ENCODE measurements around the gene TET1.
A peak's percentile ranks its signal among the peaks of the same experiment; 100 is the strongest.
"Not testable (repeated sequence)": the region's sequence is repeated elsewhere in the genome, so short reads cannot be mapped to it uniquely, and the experiment has no call there.

Gene TET1

GRCh38 chr10:68565658-68566057, 5.5 kb downstream of the TET1 start:
- no peak for DNase-seq

DNA sequence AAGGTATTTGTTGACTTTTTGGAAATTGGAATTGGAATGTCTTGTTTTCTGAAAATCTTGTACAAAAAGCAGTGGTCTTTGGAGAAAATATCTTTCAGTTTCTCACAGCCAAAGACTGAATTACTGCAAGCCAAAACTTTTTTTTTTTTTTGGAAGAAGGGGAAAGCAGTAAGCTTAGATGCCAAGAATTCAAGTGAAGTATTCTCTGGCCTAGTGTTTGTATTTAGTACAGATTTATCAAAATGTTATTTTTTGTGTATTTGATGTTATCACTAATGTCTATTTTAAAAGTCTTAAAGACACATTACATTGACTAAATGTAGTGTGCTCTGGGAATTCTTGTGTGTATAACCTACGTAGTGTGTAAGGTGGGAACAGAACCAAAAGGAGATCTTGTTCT, 6.2 kb downstream of the TET1 start:
- DNase-seq: no peak

GRCh38 chr10:68566955-68567354, 6.8 kb downstream of the TET1 start:
- DNase-seq: no peak

DNA sequence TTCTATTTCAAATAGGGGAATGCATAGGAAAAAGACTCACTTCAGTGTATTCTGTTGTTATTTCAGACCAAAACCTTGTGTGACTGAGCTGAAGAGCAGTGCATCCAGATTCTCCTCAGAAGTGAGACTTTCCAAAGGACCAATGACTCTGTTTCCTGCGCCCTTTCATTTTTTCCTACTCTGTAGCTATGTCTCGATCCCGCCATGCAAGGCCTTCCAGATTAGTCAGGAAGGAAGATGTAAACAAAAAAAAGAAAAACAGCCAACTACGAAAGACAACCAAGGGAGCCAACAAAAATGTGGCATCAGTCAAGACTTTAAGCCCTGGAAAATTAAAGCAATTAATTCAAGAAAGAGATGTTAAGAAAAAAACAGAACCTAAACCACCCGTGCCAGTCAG, 12.0 kb downstream of the TET1 start:
- DNase-seq: no peak

DNA sequence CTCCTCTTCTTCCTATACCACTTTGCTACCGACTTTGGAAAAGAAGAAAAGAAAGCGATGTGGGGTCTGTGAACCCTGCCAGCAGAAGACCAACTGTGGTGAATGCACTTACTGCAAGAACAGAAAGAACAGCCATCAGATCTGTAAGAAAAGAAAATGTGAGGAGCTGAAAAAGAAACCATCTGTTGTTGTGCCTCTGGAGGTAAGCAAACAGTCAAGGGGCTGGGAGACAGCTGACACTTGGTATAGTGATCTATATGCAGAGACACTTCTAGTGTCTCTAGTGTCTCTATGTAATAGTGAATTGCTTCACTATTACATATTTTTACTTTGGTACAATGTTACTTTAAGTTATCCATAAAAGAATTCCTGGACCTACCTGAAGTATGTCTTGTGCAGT, 13.9 kb downstream of the TET1 start:
- no peak for DNase-seq

- DNase-seq: no peak
These were observed 16.0 kb downstream of the TET1 start for GRCh38 chr10:68576118-68576517.

DNA sequence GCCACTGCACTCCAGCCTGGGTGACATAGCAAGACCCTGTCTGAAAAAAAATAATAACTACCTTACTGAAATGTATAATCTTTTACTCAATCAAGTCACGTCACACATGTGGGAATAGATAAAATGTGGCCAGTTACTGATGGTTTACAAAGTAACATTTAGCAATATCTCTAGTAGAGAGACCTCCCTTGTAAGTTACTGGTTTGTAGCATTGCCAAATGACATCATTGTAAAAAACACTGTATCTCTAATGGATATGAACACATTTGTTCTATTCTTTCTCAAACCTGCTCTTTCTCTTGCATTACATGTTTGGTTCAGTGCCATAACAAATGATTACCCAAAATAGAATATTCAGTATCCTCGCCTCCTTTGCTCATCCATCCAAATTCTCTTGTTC, 18.8 kb downstream of the TET1 start:
- DNase-seq: no peak

- not testable (repeated sequence) for DNase-seq
These were observed 24.1 kb downstream of the TET1 start for GRCh38 chr10:68584187-68584586.

DNA sequence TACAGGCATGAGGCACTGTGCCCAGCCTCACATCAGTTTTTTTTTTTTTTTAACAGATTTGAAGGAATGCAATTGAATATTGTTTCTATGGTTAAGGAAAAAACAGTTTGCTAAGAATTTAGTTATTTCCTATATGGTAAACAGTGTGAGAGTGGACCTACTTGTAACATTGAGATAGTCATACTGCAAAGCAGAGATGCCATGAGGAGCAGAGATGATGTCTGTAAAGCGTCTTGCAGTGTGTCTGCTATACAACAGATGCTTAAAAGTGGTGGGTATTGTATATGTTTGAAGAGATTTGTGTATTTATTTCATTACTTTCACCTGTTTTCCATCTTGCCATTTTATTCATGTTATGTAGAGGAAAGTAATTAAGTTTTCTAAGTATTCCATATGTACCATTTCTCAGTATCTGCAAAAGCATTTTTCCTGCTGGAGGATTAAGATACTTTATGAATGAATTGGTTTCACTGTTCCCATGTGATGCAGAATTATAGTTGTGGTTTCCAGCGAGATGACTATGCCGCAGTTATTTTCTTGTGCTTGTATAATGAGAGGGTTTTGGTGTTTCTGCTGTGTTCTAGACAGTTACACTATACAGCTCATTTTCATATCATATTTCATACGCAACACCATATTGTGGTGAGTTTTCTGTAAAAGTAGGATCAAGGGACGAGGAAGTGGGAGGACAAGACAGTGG, 26.6 kb downstream of the TET1 start:
- DNase-seq: no peak

DNA sequence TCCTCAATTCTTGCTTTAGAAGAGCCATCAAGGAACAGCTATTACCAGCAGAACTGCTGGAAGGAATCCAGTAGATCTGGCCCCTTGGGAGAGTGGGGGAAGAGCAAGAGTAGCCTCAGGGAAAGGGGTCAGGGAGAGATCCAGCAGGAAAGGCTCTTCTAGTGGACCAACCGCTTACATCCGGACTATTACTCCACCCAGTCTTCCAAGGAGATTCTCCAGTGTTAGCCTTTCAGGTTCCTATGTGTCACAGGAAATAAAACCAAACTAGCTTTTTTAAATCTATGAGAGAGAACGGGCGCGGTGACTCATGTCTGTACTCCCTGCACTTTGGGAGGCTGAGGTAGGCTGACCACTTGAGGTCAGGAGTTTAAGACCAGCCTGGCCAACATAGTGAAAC, 34.3 kb downstream of the TET1 start:
- DNase-seq: no peak

- DNase-seq: no peak
These were observed 35.4 kb downstream of the TET1 start for GRCh38 chr10:68595513-68595912.

- DNase-seq: no peak
These were observed 37.3 kb downstream of the TET1 start for GRCh38 chr10:68597407-68597806.

DNA sequence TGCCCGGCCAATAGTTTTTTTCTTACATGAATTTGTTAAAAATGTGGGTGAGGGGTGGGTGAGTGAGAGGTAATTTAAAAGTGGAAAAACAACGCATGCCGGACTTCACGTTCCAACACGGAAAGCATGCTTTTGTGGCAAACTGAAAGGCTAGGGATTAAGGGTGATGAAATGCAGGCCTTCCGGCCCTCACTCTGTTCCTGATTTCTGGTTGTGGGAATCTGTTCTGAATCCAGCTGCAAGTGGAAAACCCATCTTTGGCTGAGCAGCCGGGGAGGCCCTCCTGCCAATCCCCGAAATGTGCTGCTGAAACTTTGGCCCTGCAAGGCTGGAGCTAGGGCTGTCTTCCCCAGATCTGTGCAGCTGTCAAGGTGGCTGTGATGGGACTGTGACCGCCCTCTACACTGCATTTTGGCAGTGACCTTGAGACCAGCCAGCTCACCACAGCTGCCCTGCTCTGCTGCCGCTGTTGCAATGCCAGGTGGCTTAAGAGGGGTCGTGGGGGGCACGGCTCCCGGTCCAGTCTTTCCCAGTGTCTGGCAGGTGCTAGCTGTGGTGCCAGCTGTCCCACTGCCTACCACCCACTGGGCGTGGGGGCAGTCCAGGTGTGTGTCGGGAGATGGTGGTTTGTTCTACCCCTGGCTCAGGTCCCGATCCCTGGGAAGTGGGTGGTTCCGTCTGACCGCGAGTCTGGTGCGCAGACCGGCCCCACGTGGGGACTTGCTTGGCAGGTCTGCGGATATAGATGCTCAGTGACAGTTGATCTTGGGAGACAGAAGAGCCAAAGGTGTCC, 39.0 kb downstream of the TET1 start:
- no peak for DNase-seq

- no peak for DNase-seq
These were observed 39.6 kb downstream of the TET1 start for GRCh38 chr10:68599771-68600040.

GRCh38 chr10:68600041-68600778, 40.1 kb downstream of the TET1 start:
- peak; percentile 59 for DNase-seq

DNA sequence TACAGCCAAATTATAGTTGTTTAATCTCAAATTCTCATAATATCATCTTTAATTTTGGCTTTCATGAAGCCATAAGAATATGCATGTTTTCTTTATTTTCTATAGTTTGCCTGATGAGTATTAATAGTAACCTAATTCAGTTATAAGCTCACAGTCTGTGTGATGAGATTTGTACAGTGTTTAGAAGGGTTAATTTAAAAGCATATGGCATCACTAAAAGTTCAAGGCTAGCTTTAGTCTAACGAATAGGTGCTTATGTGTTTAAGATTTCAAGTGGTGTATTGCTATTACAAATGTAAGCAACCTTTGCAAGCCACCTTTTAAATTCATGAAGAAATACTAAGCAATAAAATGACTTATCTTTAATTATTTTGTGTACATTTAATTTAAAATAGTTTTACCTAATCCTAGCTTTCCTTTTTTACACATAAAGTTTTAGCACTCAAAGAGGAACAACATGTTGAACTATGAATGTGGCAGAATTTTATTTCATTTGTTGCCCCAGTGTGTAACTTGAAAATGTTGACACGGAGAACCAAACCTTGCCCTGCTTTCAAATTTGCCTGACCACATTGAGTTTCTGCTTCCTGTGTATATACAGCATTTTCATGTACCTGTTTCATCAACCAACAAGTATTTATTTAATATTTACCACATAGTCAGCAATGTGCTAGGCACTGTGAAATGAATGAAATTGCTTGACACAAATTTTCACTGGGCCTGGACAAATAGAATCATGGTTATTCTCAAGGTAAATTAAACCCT, 41.5 kb downstream of the TET1 start:
- no peak for DNase-seq

DNA sequence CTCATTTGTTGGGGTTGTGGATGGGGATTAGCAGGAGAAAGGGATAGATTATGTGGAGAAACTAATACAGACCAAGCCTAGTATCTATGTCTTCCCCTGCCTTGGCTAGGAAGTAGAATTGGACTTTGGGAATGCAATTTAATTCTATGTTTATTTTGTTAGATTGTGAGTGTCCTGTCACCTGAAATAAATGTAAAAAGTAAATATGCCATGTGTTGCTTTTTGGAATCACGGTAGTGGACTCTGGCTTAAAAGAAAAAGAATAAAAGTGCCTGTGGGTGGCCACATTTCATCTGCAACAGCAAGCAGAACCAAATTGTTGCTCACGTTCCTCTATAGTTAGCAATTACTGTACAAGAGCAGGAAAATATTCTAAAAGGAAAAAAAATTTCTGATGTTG, 42.3 kb downstream of the TET1 start:
- no peak for DNase-seq

- no peak for DNase-seq
These were observed 43.6 kb downstream of the TET1 start for GRCh38 chr10:68603766-68604165.

DNA sequence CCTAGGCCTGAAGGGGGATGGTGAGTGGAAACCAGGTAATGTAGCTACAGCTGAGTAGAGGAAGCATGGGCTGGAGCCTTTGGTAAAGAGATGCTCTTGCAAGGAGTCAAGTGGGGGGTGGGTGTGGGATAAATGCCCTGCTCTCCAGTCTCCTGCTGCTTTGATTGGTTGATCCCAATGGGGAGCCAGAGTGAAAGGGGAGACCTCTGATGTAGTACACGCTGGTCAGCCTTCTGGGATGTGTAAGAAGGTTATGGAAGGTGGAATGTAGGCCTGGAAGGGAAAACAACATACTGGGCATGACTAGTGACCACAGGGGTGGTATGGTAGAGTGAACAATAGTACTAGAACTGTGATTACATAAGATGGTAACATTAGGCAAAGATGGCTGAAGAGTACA, 44.3 kb downstream of the TET1 start:
- no peak for DNase-seq

DNA sequence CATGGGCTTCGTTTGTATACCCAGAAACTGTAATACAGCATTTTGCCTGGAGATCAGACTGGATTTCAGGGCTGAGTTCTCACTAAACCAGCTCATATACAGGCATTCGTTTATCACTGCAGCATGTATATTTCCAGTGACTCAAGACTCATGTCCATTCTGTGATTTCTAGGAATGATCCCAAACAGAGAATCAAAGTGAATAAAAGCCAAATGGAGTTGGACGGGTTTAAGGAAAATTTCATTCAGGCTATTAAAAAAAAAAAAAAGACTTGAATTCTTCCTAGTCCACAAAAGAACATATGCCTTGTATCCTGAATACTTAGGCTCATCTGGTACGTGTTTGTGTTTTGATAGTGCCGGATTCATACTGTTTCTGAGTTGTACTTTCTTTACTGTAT, 46.8 kb downstream of the TET1 start:
- DNase-seq: no peak

- not testable (repeated sequence) for DNase-seq
These were observed 49.9 kb downstream of the TET1 start for GRCh38 chr10:68610023-68610422.

- no peak for DNase-seq
These were observed 51.1 kb downstream of the TET1 start for GRCh38 chr10:68611227-68611626.

- not testable (repeated sequence) for DNase-seq
These were observed 53.8 kb downstream of the TET1 start for GRCh38 chr10:68613974-68614373.

Data from stimulated activated CD8-positive, alpha-beta memory T cell treated with anti-CD3 and anti-CD28 coated beads, Interleukin-4, amount 100 ng/mL, for 48 hours (primary cell).